SU-DHL-6 (cell line): ENCODE data around the gene ZNF628.

Source experiments
- EZH2phosphoT487 ChIP-seq: fragments of 200-600 bp; sonication (generic), shearing (Covaris generic); conservative IDR thresholded peaks from 2 replicates; pipeline ENCODE4 v1.6.1; 2018; ENCODE audit warnings: mild to moderate bottlenecking, antibody characterized with exemption, low read length, moderate library complexity, mixed read lengths
- TF ChIP-seq, protein P1 (sequence below): fragments of 200-600 bp; sonication (generic); IDR thresholded peaks from one replicate; pipeline ENCODE4 v1.5.1; 2017; ENCODE audit warnings: antibody characterized with exemption, mild to moderate bottlenecking, low read length, moderate library complexity; ENCODE audit not compliant: insufficient read depth, poor library complexity, severe bottlenecking

DNA sequence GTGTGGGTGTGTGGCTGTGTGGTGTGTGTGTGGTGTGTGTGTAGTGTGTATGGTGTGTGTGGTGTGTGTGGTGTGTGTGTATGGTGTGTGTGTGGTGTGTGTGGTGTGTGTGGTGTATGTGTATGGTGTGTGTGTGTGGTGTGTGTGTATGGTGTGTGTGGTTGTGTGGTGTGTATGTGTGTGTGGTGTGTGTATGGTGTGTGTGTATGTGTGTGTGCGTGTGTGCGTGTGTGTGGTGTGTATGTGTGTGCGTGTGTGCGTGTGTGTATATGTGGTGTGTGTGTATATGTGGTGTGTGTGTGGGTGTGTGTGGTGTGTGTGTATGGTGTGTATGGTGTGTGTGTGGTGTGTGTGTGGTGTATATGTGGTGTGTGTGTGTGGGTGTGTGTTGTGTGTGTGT is 41.4 kb upstream of the ZNF628 start:
- TF ChIP-seq, protein P1, sequence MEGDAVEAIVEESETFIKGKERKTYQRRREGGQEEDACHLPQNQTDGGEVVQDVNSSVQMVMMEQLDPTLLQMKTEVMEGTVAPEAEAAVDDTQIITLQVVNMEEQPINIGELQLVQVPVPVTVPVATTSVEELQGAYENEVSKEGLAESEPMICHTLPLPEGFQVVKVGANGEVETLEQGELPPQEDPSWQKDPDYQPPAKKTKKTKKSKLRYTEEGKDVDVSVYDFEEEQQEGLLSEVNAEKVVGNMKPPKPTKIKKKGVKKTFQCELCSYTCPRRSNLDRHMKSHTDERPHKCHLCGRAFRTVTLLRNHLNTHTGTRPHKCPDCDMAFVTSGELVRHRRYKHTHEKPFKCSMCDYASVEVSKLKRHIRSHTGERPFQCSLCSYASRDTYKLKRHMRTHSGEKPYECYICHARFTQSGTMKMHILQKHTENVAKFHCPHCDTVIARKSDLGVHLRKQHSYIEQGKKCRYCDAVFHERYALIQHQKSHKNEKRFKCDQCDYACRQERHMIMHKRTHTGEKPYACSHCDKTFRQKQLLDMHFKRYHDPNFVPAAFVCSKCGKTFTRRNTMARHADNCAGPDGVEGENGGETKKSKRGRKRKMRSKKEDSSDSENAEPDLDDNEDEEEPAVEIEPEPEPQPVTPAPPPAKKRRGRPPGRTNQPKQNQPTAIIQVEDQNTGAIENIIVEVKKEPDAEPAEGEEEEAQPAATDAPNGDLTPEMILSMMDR: no peak
- no peak for TF ChIP-seq EZH2phosphoT487
